ENCODE results near the gene MYD88. TPM values are rescaled to one million over a fixed set of nuclear protein-coding genes. Genes with fewer than 3 reads are reported as not detected.
A peak's percentile ranks its signal among the peaks of the same experiment; 100 is the strongest.

MYD88 gene
- total and polyA plus RNA-seq, 9 of the 15 experiments (the other 6 are each of a cell fraction or from before 2014, with no cell fraction given): 3.2 to 47.3 (median 27.6) TPM

DNA sequence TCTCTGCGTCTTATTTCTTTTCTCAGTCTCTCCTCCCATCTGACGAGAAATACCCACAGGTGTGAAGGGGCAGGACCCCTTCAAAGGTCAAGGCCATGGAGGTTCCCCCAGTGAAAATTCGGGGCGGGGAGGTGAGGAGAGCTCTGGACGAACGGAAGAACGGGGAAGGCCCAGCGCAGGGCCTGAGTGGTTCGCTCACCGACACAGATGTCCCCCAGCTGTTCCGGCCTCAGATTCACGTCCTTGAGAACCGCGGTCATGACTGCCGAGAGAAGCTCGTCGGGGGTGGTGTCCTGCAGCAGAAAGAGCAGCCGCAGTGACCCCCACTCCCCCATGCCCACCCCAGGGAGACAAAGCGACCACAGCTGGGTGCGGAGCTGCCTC is 2.1 kb upstream of the MYD88 start (continued):
- TF ChIP-seq, protein P1, sequence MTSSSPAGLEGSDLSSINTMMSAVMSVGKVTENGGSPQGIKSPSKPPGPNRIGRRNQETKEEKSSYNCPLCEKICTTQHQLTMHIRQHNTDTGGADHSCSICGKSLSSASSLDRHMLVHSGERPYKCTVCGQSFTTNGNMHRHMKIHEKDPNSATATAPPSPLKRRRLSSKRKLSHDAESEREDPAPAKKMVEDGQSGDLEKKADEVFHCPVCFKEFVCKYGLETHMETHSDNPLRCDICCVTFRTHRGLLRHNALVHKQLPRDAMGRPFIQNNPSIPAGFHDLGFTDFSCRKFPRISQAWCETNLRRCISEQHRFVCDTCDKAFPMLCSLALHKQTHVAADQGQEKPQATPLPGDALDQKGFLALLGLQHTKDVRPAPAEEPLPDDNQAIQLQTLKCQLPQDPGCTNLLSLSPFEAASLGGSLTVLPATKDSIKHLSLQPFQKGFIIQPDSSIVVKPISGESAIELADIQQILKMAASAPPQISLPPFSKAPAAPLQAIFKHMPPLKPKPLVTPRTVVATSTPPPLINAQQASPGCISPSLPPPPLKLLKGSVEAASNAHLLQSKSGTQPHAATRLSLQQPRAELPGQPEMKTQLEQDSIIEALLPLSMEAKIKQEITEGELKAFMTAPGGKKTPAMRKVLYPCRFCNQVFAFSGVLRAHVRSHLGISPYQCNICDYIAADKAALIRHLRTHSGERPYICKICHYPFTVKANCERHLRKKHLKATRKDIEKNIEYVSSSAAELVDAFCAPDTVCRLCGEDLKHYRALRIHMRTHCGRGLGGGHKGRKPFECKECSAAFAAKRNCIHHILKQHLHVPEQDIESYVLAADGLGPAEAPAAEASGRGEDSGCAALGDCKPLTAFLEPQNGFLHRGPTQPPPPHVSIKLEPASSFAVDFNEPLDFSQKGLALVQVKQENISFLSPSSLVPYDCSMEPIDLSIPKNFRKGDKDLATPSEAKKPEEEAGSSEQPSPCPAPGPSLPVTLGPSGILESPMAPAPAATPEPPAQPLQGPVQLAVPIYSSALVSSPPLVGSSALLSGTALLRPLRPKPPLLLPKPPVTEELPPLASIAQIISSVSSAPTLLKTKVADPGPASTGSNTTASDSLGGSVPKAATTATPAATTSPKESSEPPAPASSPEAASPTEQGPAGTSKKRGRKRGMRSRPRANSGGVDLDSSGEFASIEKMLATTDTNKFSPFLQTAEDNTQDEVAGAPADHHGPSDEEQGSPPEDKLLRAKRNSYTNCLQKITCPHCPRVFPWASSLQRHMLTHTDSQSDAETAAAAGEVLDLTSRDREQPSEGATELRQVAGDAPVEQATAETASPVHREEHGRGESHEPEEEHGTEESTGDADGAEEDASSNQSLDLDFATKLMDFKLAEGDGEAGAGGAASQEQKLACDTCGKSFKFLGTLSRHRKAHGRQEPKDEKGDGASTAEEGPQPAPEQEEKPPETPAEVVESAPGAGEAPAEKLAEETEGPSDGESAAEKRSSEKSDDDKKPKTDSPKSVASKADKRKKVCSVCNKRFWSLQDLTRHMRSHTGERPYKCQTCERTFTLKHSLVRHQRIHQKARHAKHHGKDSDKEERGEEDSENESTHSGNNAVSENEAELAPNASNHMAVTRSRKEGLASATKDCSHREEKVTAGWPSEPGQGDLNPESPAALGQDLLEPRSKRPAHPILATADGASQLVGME (CRISPR knock-in tag; IDR thresholded peaks at IDR 0.05): no peak
- TF ChIP-seq CBFB (CRISPR knock-in tag; IDR thresholded peaks at IDR 0.05) (0 out of 2 replicates have a peak, but pooled peaks have one; percentile 70), TEAD1 (CRISPR knock-in tag; IDR thresholded peaks at IDR 0.05) (peak in 1 of 2 experiments; percentile 14; a peak in 1 of 4 replicates), CHD2 (IDR thresholded peaks at IDR 0.05; ENCODE audit: low read depth, low read length) (no peak), HLTF (IDR thresholded peaks at IDR 0.05) (no peak), NR1H2 (CRISPR knock-in tag; IDR thresholded peaks at IDR 0.05) (peak; percentile 84; the same call in 1 of the 2 replicates), BDP1 (IDR thresholded peaks at IDR 0.05; ENCODE audit: insufficient read depth, insufficient read length) (no peak), DACH1 (IDR thresholded peaks at IDR 0.05; ENCODE audit: partially characterized antibody) (peak; percentile 53), MYNN (IDR thresholded peaks at IDR 0.05) (no peak), MYNN (CRISPR knock-in tag; IDR thresholded peaks at IDR 0.05) (no peak), PHF20 (IDR thresholded peaks at IDR 0.05; ENCODE audit: partially characterized antibody) (peak; percentile 21)
- TF ChIP-seq, protein P2, sequence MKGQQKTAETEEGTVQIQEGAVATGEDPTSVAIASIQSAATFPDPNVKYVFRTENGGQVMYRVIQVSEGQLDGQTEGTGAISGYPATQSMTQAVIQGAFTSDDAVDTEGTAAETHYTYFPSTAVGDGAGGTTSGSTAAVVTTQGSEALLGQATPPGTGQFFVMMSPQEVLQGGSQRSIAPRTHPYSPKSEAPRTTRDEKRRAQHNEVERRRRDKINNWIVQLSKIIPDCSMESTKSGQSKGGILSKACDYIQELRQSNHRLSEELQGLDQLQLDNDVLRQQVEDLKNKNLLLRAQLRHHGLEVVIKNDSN (CRISPR knock-in tag; IDR thresholded peaks at IDR 0.05): peak; percentile 3; the same call in 1 of the 2 replicates
- TF ChIP-seq, protein P3, sequence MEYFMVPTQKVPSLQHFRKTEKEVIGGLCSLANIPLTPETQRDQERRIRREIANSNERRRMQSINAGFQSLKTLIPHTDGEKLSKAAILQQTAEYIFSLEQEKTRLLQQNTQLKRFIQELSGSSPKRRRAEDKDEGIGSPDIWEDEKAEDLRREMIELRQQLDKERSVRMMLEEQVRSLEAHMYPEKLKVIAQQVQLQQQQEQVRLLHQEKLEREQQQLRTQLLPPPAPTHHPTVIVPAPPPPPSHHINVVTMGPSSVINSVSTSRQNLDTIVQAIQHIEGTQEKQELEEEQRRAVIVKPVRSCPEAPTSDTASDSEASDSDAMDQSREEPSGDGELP (CRISPR knock-in tag; IDR thresholded peaks at IDR 0.05; ENCODE audit: borderline replicate concordance): peak; percentile 76
- TF ChIP-seq, protein P4, sequence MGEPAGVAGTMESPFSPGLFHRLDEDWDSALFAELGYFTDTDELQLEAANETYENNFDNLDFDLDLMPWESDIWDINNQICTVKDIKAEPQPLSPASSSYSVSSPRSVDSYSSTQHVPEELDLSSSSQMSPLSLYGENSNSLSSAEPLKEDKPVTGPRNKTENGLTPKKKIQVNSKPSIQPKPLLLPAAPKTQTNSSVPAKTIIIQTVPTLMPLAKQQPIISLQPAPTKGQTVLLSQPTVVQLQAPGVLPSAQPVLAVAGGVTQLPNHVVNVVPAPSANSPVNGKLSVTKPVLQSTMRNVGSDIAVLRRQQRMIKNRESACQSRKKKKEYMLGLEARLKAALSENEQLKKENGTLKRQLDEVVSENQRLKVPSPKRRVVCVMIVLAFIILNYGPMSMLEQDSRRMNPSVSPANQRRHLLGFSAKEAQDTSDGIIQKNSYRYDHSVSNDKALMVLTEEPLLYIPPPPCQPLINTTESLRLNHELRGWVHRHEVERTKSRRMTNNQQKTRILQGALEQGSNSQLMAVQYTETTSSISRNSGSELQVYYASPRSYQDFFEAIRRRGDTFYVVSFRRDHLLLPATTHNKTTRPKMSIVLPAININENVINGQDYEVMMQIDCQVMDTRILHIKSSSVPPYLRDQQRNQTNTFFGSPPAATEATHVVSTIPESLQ (CRISPR knock-in tag; IDR thresholded peaks at IDR 0.05): no peak
- TF ChIP-seq, protein P5, sequence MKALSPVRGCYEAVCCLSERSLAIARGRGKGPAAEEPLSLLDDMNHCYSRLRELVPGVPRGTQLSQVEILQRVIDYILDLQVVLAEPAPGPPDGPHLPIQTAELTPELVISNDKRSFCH (CRISPR knock-in tag; IDR thresholded peaks at IDR 0.05): no peak
- TF ChIP-seq, protein P5 (tag; IDR thresholded peaks at IDR 0.05): 0 out of 2 replicates have a peak, but pooled peaks have one; percentile 59
